ENCODE measurements around the gene MTMR3.
"Not testable (repeated sequence)": the region's sequence is repeated elsewhere in the genome, so short reads cannot be mapped to it uniquely, and the experiment has no call there.

MTMR3 gene

DNA sequence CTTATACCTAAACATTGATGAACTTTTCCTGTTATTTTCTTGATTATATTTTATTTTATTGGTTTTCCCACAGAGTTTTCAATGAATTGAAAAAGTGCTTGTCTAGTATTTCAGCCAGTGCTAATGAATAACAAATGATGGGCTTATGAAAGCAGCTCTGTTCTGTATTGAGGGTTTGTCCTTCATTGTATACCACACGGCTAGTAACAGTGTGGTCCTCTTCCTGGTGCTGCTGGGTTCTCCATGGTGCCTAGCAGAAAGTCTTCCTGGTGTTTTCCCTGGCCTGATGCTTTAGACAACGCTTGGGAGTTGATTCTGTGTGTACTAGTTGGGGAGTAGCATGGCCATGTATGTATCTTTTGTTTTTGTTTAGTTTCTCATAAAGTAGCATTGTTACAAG lies 89.1 kb downstream of the MTMR3 start:
- no peak for DNase-seq

DNA sequence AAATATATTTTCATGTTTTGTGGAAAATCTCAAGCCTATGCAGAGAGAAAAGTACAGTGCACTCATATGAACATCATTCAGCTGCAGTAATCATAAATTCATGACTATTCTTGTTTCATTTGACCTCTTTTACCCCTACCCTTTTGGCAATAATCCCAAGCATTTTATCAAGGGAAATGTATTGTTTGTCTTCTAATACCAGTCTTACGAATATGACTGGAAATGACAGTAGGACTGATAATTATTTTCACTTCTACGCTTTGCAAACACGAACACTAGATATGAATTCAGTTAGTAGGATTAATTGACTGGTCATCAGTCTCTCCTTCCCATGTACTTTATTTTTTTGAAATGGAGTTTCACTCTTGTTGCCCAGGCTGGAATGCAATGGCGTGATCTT lies 90.3 kb downstream of the MTMR3 start:
- DNase-seq = no peak

DNA sequence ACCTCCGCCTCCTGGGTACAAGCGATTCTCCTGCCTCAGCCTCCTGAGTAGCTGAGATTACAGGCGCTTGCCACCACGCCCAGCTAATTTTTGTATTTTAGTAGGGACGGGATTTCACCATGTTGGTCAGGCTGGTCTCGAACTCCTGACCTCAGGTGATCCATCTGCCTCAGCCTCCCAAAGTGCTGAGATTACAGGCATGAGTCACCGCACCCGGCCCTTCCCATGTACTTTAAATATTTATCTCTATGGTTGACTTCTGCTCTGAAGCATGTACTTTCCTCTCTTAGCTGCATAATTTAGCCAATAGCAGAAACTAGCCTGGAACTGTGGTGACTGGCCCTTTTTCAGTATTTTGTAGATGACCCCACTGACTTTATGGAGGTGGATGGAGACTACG lies 90.7 kb downstream of the MTMR3 start:
- not testable (repeated sequence) for DNase-seq

DNA sequence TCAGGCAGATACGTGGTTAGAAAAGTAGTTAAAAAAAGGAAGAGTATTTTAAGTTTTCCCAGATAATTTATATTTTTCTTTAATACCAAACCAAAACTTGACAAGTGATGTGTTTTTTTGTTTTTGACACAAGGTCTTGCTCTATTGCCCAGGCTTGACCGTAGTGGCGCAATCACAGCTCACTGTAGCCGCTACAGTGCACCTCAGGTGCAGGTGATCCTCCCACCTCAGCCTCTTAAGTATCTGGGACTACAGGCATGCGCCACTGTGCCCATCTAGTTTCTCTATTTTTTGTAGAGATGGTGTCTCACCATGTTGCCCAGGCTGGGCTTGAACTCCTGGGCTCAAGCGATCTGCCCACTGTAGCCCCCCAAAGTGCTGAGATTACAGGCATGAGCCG lies 92.5 kb downstream of the MTMR3 start:
- DNase-seq = no peak

DNA sequence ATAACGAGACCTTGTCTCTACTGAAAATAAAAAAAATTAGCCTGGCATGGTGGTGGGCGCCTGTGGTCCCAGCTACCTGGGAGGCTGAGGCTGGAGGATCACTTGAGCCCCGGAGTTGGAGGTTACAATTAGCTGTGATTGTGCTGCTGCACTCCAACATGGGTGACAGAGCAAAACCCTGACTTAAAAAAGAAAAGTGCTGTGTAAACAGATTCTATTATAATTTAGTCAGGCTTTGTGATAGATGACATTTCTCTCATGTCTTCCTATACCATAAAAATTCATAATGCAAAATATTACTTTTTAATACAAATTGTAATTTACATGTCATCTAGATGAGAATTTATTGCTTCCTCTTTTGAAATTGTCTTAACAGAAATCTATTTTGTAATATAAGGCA lies 94.1 kb downstream of the MTMR3 start:
- DNase-seq = no peak

DNA sequence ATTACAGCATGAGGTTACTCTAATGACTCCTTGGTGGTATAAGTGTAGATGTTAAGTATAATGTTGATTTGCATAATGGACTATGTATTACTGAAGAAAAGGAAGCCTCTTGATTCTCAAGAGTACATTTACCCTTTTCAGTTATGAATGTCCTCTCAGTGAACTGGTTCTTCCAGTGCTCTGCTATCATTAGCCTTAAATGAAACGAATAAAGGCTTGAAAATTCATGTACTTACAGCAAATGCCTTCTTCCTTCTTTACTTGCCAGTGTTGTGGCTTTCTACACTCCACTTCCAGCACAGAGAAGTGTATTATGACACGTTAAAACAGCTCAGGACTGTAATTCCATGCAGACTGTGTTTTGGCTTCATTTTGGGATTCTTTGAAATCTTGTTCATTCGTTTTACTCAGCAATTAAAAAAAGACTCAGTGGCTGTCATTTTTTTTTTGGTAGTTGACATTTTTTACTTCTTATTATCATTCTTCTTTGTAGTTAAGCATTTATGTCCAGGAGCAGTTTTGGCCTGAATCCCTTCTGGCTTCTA lies 96.9 kb downstream of the MTMR3 start:
- no peak for DNase-seq

DNA sequence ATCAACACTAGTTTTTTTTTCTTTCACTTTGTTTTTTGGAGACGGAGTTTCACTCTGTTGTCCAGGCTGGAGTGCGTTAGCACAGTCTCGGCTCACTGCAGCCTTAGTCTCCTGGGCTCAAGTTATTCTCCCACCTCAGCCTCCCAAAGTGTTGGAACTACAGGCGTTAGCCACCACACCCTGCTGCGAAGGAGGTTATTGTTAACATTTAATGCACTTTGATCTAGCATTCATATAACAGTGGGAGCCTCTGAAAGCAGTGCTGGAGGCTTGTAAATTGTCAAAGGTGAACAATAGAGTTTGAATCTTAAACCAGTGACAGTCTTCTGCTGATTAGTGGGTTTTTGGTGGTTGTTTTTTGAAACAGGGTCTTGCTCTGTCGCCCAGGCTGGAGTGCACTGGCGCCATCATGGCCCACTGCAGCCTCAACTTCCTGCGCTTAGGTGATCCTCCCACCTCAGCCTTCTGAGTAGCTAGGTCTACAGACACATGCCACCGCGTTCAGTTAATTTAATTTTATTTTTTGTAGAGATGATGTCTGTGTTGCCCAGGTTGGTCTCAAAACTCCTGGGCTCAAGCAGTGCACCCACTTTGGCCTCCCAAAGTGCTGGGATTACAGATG lies 100.4 kb downstream of the MTMR3 start:
- no peak for DNase-seq

DNA sequence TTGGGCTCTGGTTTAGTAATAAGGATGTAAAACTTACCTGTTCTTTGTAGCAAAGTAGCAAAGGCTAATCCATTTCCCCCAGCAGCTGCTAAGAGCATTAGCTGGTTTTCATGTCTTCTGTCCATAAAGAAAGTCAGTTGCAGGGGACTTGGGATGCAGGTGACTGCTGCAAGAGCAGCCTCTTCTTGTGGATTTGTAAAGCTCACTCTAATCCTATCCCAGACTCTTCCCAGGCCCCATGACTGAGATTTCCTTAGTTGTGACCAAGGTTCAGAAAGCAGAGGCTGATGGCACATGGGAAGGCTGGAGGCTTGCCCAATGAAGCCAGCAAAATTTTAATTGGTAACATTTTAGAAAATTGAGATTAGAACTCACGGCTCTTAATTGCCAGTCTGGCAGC lies 102.9 kb downstream of the MTMR3 start:
- no peak for DNase-seq

DNA sequence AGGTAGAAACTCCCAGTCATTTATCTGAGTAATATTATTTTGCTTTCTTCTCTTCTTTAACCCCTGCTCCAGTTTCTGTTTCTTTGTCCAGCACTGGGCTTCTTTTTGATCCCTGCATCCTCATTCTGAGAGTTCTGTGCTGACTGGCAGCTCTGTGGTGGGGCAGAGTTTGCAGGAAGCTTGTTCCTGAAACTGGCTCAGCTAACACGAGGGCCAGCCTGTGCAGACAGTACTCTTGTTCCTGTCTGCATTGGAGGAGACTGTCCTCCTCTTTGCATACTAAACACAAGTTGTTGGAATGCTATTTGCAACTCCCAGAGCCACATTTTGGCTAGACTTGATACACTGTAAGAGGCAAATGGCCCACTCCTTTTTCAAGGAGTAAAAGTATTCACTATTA lies 104.2 kb downstream of the MTMR3 start:
- no peak for DNase-seq

DNA sequence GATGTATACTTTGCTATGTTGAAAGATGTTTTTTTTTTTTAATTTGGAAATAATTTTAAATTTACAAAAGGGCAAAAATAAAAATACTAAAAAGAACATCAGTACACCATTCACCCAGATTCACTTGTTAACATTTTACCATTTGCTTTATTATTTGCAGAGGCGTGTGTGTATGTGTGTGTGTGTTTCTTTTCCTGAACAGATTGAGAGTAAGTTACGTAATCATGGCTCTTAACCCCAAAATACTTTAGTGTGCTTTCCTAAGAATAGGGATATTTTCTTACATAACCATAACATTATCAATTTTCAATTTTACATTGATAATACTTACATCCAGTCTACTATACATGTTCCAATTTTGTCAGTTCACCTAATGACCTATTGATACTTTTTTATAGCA lies 105.7 kb downstream of the MTMR3 start:
- no peak for DNase-seq

DNA sequence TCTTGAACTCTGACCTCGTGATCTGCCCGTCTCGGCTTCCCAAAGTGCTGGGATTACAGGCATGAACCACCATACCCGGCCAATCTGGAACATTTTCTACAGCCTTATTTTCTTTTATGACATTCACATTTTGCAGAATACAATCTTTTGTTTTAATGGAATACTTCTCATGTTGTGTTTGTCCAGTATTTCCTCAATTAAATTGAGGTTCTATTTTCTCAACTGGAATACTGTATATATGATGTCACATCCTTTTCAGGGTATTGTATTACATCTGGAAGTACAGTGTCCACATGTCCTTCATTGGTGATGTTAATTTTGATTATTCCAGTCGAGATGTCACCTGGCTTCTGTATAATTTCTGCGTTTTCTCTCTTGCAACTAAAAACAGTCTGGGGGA lies 106.5 kb downstream of the MTMR3 start:
- DNase-seq = no peak

DNA sequence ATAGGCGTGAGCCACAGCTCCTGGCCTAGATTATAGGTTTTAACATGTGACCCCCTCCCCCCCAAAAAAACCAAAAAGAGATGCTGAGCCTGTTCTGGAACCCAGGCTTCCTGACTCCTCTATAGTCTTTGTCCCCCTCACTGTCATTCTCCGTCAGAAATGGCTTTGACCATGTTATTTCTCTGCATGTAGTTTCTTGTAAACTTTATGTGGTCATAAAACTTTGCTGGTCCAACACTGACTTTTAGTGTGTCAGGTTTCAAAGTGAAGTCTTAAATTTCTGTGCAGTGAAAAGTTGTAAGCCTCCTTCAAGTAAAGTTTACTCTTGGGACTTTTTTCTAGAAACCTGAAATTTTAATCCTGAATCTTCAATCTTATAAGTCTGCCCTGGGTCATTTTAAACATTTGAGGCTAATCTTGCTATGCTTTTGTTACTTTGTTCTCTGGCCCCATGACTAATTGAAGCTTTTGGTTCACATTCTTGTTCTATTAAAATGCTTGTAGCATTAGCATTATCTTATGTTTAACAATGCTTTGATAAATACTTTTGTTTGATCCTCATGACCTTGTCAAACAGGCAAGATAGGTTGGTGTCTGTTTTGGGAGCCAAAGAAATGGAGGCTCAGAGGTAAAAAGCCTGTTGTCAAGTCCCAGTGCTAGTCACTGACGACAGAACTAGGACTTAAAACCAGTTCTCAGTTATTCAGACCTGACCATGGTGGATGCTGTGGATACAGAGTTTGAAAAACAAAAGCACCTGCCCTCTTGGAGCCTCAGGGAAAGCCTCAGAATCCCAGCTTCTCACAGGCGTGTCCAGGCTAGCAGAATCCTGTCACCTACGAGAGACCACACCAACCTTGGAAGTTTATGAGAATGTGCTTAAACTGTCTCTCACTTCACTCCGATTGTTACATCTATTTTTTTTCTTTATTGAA lies 109.6 kb downstream of the MTMR3 start:
- DNase-seq = no peak

DNA sequence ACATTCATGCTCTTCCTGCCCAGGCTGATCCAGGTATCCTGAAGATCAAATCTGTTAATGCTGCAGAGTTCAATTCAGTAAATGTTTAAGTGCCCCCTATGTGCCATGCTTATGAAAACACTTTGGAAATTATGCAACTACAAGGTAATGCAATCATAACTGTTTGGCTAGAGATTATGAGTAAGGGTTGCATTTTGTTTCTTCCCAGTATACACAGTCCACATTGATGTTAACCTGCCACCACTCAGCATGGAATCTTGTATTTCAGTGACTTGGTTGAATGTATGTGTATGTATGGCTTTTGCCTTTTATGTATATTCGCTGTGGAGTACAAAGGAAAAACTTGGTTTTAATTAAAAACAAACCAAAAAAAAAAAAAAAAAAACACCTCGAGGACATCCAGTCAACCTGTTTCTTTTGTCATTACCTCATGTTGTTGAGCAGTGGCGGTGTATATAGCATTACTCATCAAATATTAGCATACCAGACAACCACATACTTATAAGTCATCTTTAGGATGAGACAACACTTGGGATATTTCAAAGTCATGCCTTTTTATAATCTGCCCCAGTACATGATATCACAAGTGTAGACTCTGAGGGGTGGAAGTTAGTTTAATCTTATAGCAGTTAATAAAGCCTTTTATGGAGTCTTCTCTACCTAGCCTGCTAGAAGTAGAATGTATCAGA lies 111.2 kb downstream of the MTMR3 start:
- no peak for DNase-seq

DNA sequence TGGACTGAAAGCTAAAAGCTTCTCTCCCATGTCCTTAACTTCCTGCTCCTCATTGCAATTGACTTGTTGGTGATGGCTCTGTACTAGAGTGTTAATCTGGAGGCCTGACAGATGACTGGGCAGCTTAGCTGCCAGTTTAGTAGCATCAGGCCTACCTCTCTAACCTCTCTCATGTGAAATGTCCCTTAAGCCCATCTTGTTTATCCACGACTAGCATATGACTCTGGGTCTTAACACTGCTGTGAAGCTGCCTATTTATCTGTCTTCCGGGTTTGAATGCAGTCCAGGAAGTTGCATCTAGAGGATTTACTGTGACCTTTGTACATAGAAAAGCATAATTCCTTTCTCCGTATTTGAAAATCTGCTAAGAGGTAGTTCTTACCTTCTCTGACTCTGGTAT lies 112.0 kb downstream of the MTMR3 start:
- no peak for DNase-seq

DNA sequence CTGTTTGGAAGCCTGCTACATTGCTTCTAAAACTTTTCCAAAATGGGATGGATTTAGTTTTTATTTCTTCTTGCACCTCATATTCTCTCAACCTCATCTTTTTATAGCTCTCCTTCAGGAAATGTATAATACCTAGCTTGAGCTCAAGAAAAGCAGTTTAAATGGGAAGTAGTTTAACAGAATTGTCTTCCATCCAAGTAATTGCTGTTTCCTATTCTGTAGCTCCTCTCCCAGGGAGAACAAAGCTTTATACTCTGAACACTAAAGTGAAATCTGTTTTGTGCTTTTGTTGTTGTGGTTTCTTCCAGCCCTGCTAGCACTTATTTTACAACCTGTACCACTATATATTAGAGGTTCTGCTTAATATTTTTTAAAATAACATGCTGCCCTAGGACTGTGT lies 114.1 kb downstream of the MTMR3 start:
- no peak for DNase-seq

DNA sequence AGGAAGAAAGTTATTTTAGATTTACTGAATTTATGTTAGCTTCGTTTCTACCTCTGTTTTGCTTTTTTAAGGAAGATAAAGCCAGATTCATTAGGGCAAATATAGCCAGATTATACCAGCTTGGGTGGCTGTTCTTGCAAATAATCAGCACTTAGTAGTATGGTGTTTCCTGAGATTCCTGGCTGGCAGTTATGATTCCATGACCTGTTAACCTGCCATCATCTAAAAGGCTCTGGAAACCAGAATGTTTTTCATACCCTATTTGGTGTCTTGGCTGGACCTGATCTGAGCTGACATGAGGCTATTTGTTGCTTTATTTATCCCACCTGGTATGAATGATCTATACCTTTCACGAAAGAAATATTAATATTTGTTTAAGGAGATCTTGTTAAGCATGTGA lies 114.5 kb downstream of the MTMR3 start:
- DNase-seq = no peak

DNA sequence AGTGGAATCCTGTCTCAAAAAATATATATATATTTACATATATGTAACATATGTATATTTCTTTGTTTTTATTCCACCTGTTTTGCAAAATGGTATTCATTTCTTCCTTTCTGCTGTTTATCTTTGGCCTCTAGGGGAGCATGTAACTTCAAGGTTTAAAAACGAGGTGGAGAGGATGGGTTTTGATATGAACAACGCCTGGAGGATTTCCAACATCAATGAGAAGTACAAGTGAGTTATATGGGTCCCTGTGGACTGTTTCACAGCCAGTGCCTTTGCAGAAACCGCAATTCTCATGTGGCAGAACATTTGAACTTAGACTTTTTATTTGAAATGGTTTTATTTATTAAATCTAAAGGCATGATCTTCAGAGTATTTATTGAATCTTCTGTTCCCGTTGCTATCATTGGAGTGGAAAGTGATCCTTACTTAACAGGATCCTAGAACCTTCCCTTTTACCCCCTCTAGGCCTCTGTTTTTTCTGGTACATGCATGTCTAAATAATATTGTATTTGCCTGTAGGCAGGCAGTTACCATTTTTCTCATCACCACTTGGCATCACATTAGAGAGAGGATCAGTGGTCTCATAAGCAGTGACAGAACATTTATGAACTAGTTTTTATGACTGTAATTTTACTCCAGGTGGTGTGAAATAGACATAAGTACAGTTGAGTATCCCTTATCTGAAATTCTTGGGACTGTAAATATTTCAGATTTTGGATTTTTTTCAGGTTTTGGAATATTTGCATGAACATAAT lies 115.8 kb downstream of the MTMR3 start:
- DNase-seq = no peak

DNA sequence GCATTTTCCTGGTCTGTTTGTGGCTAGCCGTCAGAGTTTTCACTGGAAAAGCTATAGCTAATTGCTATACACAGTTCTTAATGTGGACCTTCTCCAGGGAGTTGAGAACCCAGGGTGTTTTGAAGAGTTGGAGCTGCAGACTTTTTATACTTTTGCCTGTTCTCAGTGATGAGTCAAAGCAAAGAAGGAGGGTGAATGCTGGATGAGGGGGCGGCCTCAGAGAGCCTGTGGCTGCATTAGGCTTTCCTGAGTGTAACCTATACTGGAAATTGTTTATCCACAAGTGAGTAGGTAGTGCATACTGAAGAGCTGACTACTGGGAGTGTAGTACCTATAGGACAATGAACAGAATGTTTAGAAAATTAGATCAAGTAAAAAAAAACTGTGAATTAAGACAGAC lies 117.6 kb downstream of the MTMR3 start:
- no peak for DNase-seq

DNA sequence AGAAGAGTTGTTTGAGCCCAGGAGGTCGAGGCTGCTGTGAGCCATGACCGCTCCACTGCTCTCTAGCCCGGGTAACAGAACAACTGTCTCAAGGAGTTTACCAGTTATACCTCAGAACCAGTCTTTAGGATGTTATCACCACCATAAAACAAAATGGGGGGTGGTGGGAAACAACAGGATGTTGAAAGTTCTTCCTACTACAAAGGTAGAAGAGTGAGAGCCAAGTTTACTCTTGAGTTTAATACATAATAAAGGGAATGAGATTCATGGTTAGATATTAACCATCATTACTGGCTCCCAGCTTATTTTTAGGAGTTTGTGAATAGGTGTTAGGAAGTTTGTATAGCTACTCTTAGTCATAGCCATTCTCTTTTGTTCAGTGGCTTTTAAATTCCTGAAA lies 118.5 kb downstream of the MTMR3 start:
- no peak for DNase-seq

DNA sequence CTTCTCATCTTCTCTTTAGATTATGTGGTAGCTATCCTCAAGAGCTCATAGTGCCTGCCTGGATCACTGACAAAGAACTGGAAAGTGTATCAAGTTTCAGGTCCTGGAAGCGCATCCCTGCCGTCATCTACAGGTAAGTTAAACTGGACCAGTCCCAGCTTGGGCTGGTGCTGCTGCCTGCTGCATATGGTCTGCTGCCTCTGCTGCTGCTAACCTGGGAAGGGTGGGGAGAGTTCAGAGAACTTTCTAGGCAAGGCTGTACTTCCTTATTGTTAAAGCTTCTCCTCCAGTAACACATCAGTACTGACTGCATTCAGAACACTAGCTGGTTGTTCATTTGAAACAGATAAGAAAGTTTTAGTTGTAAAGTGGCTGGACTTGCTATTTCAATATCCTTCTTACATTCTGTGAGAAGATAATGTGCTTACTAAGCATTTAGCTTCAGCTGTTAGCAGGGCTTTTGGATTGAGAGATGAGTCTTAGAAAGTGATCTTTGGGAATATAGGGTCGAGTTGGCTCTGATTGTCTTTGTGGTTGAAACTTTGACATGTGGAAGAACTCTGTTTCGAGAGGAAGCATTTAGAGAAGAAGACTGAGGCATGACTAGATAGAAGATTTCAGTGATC lies 120.0 kb downstream of the MTMR3 start:
- DNase-seq = no peak

DNA sequence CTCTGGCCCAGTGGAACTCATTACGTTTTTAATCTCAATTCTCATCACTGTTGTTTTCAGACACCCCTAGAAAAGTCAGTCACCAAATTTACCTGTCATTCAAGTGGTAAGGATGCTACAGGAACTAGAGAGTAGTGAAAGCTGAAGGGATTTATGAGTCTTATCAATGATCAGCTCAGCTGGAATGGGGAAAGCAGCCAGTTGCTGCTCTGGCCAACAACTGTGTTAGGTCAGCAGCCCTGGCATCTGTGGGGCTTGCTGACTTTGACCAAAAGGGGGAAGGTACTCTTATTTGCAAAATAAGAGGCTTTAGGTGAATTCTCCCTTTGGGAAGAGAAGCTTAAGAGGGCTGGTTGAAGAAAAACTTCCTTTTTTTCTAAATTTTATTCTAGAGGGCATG lies 121.1 kb downstream of the MTMR3 start:
- DNase-seq = no peak

DNA sequence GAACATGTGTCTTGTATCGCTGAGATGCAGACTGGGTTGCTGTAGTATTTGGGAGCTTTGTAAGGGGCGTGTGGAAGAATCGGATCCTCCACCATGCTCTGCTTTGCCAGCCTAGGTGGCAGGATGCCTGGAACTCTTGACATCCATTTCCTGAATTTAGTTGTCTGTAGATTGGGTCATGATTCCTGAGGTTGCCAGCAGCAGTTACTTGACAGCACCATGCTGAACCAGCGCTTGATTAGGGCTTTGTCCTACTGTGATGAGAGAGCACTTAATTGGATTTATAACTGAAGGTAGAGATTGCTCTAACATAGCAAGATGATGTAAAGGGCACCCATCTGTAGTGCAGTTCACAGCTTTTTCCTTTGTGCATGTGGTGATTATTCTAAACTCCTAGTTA lies 121.7 kb downstream of the MTMR3 start:
- no peak for DNase-seq

All from stimulated activated CD4-positive, alpha-beta T cell treated with anti-CD3 and anti-CD28 coated beads, Interleukin-12 subunit alpha, Interleukin-12 subunit beta, amount 100 ng/mL, for 4 hours (primary cell).